ENCODE data around the gene TEAD3. TPM values are rescaled to one million over a fixed set of nuclear protein-coding genes. Genes with fewer than 3 reads are reported as not detected.

Gene TEAD3
- polyA plus RNA-seq, 4 donors = 37.1 to 56.7 (median 43.5) TPM

- DNase-seq (ENCODE audit: low read depth in 4 of 4, low spot score in 3 of 4) = no peak
These were observed 17.7 kb upstream of the TEAD3 start for GRCh38 chr6:35514587-35514986.

GRCh38 chr6:35512740-35513139 lies 15.9 kb upstream of the TEAD3 start, which contains the start of gene TULP1:
Gene TULP1 (minus strand): TSS chr6:35512896. CDS start chr6:35512858, 38 bp downstream.
- DNase-seq (ENCODE audit: low read depth in 4 of 4, low spot score in 3 of 4) = no peak

GRCh38 chr6:35512006-35512405 lies 15.1 kb upstream of the TEAD3 start:
- no peak for DNase-seq (ENCODE audit: low read depth in 4 of 4, low spot score in 3 of 4)

- no peak for DNase-seq (ENCODE audit: low read depth in 4 of 4, low spot score in 3 of 4)
These were observed 14.7 kb upstream of the TEAD3 start for GRCh38 chr6:35511562-35511941.

GRCh38 chr6:35510916-35511561 lies 14.2 kb upstream of the TEAD3 start:
- DNase-seq (ENCODE audit: low read depth in 4 of 4, low spot score in 3 of 4) = no peak

- DNase-seq (ENCODE audit: low read depth in 4 of 4, low spot score in 3 of 4) = no peak
These were observed 11.7 kb upstream of the TEAD3 start for GRCh38 chr6:35508542-35508941.

GRCh38 chr6:35508027-35508426 lies 11.1 kb upstream of the TEAD3 start:
- DNase-seq (ENCODE audit: low read depth in 4 of 4, low spot score in 3 of 4) = no peak

- no peak for DNase-seq (ENCODE audit: low read depth in 4 of 4, low spot score in 3 of 4)
These were observed 10.3 kb upstream of the TEAD3 start for GRCh38 chr6:35507221-35507620.

GRCh38 chr6:35506536-35506935 lies 9.7 kb upstream of the TEAD3 start:
- DNase-seq (ENCODE audit: low read depth in 4 of 4, low spot score in 3 of 4) = no peak

GRCh38 chr6:35505999-35506412 lies 9.1 kb upstream of the TEAD3 start:
- DNase-seq (ENCODE audit: low read depth in 4 of 4, low spot score in 3 of 4) = no peak

GRCh38 chr6:35503534-35503933 lies 6.7 kb upstream of the TEAD3 start:
- DNase-seq (ENCODE audit: low read depth in 4 of 4, low spot score in 3 of 4) = no peak

- no peak for DNase-seq (ENCODE audit: low read depth in 4 of 4, low spot score in 3 of 4)
These were observed 4.9 kb upstream of the TEAD3 start for GRCh38 chr6:35501784-35502183.

GRCh38 chr6:35500782-35501181 lies 3.9 kb upstream of the TEAD3 start:
- no peak for DNase-seq (ENCODE audit: low read depth in 4 of 4, low spot score in 3 of 4)

- DNase-seq (ENCODE audit: low read depth in 4 of 4, low spot score in 3 of 4) = no peak
These were observed 2.5 kb upstream of the TEAD3 start for GRCh38 chr6:35499372-35499771.

- DNase-seq (ENCODE audit: low read depth in 4 of 4, low spot score in 3 of 4) = no peak
These were observed 1.7 kb upstream of the TEAD3 start for GRCh38 chr6:35498422-35499067.

GRCh38 chr6:35497571-35498421 lies 917 bp upstream of the TEAD3 start:
- DNase-seq (ENCODE audit: low read depth in 4 of 4, low spot score in 3 of 4) = peak in 1 of 4 donors; percentile 67

GRCh38 chr6:35496036-35496840 lies 641 bp downstream of the TEAD3 start:
- DNase-seq (ENCODE audit: low read depth in 4 of 4, low spot score in 3 of 4) = no peak

- no peak for DNase-seq (ENCODE audit: low read depth in 4 of 4, low spot score in 3 of 4)
These were observed 1.4 kb downstream of the TEAD3 start for GRCh38 chr6:35495258-35496035.

GRCh38 chr6:35494161-35494563 lies 2.7 kb downstream of the TEAD3 start:
- no peak for DNase-seq (ENCODE audit: low read depth in 4 of 4, low spot score in 3 of 4)
